Activated CD8-positive, alpha-beta memory T cell treated with anti-CD3 and anti-CD28 coated beads for 1 hour (primary cell): ENCODE results near the gene TTC16.
"Not testable (repeated sequence)": the region's sequence is repeated elsewhere in the genome, so short reads cannot be mapped to it uniquely, and the experiment has no call there.

Experiments used
- DNase-seq, 2 donors: peaks; one replicate each; pipeline ENCODE4 v3.0.0-alpha.2; 2020; ENCODE audit warnings: low read depth in 1 of 2; ENCODE audit errors: extremely low read depth in 1 of 2

The TTC16 gene

DNA sequence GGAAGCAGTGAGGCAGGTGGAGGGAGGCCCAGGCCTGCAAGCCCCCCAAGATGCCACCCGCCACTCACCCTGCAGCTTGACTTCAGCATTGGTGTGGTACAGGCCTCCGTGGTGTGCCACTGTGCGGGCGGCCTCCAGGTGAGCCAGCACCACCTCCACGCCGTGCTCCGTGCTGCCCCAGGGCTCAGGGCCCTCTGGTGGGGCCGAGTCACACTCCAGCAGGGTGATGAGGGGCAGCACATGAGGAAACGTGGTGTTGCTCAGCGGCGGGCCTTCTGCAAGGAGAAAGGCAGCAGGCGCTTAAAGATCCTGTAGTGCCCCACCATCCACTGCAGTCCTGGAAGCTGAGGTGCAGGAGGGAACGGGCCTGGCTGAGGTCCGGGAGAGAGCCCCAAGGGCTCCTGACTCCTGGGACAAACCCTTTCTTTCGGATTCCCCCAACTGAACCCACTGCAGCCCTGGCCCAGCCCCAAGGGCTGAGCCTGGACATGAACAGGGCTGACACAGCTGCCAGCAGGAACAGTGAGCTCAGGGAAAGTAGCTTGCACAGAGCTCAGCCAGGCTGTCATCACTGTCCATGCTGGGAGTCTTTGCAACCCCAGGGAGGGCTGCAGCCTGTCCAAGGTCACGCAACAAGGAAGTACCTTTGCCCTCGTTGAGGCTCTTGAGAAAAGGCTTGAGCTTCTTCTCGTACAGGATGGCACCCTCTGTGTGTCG is 23.9 kb downstream of the TTC16 start:
- no peak for DNase-seq

- DNase-seq, result no peak
Measured at GRCh38 chr9:127741831-127742434, 26.1 kb downstream of the TTC16 start.

DNA sequence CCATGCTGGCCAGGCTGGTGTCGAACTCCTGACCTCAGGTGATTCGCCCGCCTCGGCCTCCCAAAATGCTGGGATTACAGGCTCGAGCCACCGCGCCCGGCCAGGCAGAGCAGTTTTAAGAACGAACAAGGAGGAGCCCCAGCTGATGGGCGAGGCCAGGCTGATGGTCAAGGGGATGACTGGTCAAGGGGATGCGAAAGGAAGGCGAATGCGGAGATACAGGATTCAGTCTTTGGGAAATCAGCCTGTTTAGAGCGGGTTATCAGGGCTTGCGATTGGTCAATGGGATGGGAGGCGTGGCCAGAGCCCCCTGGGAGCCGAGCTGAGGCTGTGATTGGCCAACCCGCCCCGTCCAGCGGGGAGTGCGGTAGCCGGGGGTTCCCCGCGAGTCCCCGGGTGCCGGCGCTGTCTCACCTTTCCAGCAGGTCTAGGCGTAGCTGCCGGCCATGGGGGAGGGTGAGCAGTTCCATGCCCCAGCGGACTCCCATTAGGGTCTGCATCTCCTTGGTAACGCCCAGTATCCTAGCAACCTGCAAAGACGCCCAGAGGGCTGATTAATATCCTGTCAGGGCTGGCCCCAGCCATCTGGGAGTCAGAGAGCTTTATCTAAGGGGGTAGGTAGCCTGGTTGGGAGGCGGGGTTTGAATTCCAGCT is 26.7 kb downstream of the TTC16 start:
- DNase-seq, result no peak

DNA sequence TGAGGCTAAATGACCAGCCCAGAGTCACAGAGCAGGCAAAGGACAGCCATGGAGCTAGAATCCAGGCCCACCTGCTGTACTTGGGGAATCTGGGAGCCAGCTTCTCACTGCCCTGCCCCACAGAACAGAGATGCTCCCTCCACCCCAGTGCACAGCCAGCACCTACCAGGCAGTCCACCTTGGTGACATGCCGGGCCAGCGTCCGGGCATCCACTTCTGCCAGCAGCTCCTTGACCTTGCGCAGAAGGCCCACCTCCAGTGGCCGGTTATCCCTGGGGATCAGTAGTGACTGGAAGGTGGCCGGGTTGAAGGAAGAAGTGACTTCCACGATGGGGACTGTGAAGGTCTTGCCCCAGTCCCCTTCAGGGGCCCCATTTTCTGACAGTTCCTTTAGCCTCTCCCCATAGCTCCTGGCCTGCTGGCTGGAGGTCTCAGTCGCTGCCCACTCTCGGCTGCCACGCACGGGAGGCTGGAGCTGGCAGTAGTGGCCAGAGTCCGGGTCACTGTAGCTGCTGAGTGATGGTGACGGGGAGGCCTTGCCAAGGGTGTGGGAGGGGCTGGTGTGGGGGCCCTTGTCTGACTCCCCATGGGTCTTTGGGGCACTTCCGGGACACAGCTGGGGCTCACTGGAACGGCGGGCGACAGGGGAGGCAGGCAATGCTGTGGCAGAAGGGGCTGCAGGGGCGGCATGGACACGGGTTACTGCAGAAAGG is 28.7 kb downstream of the TTC16 start:
- DNase-seq, result no peak

DNA sequence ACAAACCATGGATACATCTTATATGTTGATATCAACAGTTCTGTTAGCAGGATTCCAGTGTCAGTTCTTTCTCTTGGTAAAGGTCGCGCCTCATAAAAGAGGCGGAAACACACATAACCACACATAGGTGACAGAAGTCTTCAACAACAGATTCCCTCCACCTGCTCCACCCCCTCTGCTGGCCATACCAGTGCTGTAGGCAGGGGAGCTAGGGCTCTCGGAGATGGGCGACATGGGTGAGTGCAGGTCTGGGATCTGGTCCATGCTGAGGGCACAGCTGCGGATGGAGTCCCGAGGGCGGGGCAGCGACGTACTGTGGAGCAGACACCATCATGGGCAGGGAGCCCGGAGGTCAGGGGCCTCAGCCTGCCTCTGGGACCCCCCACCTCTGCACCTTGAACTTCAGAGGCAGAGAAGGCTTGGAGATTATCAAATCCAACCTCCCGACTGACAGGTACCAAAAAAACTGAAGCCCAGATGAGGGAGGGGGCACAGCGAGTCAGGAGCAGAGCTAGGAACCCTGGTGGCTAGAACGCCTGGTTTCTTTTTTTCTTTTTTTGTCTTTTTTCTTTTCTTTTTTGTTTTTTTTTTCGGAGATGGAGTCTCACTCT is 31.2 kb downstream of the TTC16 start:
- DNase-seq, result peak in 1 of 2 donors; percentile 13

GRCh38 chr9:127749090-127749787 is 33.4 kb downstream of the TTC16 start:
- DNase-seq, result no peak

DNA sequence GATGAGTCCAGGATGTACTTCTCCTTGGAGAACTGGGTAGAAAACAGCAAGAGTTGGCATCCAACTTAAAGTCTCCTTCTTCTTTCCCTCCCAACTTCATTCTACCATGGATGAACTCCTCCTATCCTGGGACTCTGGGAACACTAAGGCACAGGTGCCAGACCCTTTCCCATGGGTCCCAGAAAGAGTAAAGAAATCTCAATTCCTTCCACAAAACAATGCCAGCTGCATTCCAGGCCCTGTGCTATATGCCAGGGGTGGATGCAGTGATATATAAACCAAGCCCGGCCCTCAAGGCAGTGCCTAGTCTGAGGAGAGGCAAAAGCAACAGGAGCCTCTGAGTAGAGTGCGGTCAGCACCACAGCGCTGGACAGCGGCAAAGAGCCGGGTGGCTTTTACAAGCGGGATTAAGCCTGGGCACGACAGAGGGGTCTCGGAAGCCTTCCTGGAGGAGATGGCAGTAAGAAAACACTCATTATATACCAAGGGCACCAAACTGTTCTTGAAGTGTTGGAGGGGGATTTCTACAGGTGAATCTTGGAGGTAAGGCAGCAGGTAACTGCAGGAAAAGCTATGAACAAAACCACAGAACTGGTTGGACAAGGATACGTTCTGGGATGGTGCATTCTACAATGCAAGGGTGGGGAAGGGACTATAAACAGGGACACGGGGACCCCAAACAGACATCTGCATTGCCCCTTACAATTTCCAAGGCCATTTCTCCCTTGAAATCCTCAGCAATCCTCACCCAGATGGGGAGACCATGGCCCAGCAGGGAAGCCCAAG is 35.6 kb downstream of the TTC16 start:
- DNase-seq, result no peak

- DNase-seq, result no peak
Measured at GRCh38 chr9:127753148-127753547, 37.3 kb downstream of the TTC16 start.

GRCh38 chr9:127753622-127754021 is 37.7 kb downstream of the TTC16 start:
- no peak for DNase-seq

DNA sequence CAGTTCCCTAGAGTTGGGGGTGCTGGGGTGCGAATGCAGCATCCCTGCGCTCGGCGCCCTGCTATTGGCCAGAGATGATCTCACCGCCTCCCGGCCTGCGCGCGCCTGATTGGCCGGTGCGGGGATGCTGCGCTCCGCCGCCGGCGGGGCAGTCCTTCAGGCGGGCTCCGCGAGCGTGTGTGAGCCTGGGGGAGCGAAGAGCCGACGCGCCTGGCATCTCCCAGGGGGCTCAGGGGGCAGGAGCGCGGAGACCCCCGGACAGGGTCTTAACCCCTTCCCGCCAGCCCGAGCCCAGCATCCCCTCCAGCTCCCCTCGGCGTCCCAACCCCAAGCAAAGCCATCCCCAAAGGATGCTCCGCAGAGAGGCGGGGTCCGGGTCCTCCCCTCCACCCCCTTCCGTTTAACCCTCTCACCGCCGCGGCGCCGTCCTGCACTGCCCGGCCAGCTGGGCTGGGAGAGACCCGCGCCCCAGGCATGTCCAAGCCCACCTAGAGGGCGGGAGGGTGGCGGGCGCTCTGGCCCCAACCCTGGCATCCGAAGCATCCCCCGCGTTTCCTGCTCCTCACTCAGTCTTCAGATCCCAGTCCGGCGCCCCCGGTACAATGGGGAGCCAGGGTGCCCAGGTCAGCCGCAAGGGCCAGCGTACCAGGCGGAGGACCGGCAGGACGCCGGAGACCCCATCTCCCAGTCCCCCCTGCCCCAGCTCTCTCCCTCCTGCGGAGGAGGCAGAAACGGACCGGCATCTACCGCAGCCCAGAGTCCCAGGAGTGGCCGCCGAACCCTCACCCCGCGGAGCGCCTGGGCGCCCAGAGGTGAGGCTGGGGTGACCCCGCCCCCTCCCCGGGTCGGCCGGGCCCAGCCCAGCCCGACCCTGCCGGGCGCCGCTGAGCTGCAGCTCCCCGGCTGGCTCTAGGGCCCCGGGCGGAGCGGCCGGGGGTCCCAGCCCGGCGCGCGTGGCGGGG is 38.5 kb downstream of the TTC16 start:
- no peak for DNase-seq

GRCh38 chr9:127755061-127756060 is 39.5 kb downstream of the TTC16 start:
- DNase-seq, result no peak

- DNase-seq, result no peak
Measured at GRCh38 chr9:127756233-127756632, 40.4 kb downstream of the TTC16 start.

DNA sequence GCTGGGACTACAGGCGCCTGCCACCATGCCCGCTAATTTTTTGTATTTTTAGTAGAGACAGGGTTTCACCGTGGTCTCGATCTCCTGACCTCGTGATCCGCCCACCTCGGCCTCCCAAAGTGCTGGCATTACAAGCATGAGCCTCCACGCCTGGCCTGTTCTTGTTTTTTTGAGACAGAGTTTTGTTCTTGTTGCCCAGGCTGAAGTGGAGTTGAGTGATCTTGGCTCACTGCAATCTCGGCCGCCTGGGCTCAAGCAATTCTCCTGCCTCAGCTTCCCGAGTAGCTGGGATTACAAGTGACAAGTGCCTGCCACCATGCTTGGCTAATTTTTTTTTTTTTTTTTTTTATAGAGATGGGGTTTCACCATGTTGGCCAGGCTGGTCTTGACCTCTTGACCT is 40.9 kb downstream of the TTC16 start:
- DNase-seq, result not testable (repeated sequence)

GRCh38 chr9:127758843-127759242 is 43.0 kb downstream of the TTC16 start:
- DNase-seq, result no peak

DNA sequence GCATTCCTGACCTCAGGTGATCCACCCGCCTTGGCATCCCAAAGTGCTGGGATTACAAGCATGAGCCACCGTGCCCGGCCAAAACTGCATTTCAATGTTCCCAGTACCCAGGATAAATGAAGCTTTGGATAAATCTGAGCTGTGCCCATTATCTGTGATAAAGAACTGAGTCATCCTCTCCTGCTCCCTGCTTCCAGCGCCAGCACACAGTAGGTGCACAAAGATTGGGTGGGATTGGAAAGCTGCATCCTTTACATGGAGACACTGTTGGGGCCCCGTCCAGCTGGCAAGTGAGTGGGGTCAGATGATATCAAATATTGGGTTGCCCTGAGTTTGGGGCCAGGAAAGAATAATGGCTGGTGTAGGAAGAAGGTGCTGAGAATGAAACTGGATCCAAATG is 45.2 kb downstream of the TTC16 start:
- no peak for DNase-seq

- DNase-seq, result no peak
Measured at GRCh38 chr9:127761491-127761956, 45.6 kb downstream of the TTC16 start.

DNA sequence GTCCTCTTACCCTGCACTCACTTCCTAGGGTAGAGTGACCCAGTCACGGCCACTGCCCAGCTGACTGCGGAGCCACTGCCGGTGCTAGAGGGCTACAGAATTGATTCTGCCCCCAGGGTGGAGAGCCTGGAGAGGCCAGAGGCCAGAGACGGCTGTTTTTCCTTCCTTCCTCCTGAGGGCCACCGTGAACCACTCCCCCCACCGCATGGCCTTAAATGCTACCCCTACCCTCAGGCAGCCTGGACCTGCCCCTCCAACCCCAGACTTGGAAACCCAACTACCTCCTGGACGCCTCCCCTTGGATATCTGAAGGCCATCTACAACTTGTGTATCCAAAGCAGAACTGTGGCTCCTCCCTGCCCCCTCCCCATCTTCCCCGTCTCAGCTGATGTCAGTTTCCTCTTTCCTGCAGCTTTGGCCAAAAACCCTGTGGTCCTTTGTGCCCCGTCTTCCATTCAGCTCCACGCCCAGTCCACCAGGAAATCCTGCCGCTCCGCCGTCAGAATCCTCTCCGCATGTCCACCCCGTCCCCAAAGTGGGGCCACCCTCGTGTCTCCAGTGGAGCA is 46.3 kb downstream of the TTC16 start:
- DNase-seq, result no peak
